Measurements from ENCODE around the gene BAZ2B.
A peak's percentile ranks its signal among the peaks of the same experiment; 100 is the strongest.

BAZ2B gene

GRCh38 chr2:159471340-159471739 is 145.0 kb downstream of the BAZ2B start:
- no peak for DNase-seq (ENCODE audit: extremely low read depth in 1 of 2, low read depth in 1 of 2)

DNA sequence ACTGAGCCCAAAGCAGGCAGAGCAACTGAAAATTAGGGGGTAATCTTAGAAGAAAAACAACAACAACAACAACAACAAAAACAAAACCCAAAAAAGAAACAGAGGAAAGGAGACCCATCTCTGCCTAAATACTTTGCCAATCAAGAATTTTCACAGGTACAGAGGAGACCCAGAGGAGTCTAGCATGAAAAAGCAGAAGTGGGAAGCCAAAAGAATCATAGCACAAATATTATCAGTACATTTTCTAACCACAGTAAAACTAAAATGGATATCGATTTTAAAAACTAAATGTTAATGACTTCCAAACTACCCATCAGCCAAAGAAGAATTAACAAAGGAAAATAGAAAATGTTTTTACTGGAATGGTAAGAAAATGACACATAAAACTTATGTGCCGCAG is 148.1 kb downstream of the BAZ2B start:
- DNase-seq (ENCODE audit: extremely low read depth in 1 of 2, low read depth in 1 of 2) = no peak

GRCh38 chr2:159462961-159463360 is 153.4 kb downstream of the BAZ2B start:
- no peak for DNase-seq (ENCODE audit: extremely low read depth in 1 of 2, low read depth in 1 of 2)

DNA sequence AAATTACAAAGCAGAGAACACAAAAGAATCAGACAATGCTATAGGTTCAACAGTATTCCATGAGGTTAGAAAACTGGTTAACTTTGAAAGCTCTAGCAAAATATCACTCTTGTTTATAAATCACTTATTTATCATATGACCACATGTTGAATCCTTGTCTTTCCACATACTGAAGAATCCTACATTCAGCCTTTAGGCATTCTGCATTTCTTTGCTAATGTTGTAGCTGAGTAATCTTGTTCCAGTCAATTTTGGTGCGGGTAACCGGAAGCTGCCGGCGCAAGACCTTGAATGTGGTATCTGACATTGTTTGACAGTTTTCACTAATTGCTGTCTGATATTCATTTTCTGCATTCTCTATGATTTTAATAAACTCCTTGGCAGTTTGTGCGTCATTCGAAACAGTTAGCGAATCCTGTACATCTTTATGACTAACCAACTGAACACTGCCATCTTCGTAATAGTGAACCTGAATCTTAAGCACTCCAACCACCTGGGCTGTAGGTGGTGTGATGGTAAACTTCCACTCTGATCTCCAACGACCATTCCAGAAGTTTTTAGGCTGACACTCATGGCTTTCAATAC is 154.1 kb downstream of the BAZ2B start:
- DNase-seq (ENCODE audit: extremely low read depth in 1 of 2, low read depth in 1 of 2) = no peak

GRCh38 chr2:159461076-159461475 is 155.3 kb downstream of the BAZ2B start:
- no peak for DNase-seq (ENCODE audit: extremely low read depth in 1 of 2, low read depth in 1 of 2)

DNA sequence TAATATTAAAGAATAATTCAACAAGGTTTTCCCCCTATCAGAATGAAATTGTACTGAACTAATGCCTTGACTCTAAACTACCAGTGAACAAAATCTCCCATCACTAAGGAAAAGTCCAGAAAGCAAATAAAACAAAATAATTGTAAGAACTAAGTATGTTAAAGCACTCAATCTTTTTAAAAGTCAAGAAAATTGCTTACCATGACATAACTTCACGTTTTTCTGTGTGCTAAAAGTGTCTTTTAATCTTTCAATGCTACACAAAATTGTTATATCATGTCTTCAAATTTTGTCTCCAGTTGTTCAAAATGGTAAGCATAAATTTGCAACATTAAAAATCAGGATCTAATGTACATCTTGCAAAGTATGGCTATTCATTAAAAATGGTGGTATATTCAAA is 156.1 kb downstream of the BAZ2B start:
- DNase-seq (ENCODE audit: extremely low read depth in 1 of 2, low read depth in 1 of 2) = no peak

GRCh38 chr2:159459279-159459678 is 157.1 kb downstream of the BAZ2B start:
- DNase-seq (ENCODE audit: extremely low read depth in 1 of 2, low read depth in 1 of 2) = no peak

- DNase-seq (ENCODE audit: extremely low read depth in 1 of 2, low read depth in 1 of 2) = no peak
Measured at GRCh38 chr2:159457589-159457988, 158.8 kb downstream of the BAZ2B start.

DNA sequence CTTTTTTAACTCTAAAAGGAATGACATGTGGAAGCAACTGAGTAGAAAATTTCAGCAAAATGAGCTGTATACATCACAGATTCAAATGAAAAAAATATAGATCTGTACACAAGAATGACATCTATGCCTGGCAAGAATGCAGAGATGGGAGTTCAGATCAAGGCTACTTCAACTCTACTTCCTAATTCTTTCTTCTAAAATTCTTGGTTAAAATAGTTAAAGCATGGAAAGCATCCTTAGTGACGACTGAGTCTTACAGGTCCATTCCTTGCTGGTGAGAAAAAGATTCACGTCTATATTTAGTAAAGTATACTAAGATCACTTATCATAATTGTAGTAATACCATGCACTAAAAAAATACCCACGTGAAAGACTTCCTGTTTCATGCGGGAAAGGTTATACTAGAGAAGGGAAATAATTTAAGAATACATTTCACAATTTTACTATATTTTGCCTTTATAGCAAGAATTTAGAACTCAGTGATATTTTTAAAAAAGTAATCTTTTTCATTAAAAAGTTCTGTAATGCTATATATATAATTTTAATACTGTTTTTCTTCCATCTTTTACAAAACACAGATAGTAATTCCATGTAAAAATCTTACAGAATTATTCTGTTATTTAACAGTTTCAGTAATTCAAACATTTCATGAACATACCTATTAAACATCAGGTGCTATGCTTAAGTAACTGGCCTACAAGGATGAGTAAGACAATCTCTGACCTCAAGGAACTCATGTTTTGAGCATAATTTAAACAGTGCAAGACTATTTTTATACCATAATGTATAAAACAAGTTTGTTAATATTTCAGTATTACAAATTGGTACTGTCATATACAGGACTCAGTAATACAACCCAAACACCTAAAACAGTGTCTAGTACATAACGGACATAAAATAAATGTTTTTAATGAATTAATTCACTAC is 159.6 kb downstream of the BAZ2B start:
- no peak for DNase-seq (ENCODE audit: extremely low read depth in 1 of 2, low read depth in 1 of 2)

DNA sequence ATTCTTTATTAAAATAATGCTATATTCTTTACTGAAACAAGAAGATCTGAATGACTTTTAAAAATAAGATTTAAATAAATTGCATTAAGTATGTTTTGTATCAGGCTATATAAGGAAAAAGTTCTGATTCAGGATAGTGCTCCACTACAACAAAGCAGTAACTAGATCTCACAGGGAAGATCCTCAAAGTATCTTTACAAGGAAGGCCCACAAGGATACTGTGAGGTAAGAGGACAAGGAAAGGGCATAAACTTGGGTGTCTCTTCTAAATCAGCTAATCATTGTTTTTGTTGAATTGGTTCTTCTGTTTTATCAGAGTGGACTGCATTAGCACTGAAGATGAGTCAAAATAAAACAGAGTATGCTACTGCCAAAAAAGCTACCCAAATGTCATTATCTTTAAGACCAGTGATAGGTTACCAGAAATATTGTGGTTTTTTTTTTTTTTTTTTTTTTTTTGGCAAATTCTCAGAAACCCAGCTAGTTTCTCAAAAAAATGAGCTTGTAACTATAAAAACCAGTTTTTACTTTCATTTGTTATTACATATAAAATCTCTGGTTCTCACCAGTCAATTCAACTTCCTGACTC is 160.9 kb downstream of the BAZ2B start:
- DNase-seq (ENCODE audit: extremely low read depth in 1 of 2, low read depth in 1 of 2) = no peak

DNA sequence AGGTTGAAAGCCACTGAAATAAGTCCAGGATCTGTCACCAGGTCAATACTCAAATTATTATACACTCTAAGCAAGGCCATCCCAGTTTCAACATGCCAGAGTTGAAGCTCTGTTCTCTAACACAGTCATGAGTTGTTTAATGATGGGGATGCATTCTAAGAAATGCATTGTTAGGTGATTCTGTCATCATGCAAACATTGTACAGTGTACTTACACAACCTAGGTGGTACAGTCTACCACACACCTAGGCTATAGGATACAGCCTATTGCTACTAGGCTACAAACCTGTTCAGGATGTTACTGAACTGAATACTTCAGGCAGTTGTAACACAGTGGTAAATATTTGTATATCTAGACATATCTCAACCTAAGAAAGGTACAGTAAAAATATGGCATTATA is 162.2 kb downstream of the BAZ2B start:
- DNase-seq (ENCODE audit: extremely low read depth in 1 of 2, low read depth in 1 of 2) = no peak

DNA sequence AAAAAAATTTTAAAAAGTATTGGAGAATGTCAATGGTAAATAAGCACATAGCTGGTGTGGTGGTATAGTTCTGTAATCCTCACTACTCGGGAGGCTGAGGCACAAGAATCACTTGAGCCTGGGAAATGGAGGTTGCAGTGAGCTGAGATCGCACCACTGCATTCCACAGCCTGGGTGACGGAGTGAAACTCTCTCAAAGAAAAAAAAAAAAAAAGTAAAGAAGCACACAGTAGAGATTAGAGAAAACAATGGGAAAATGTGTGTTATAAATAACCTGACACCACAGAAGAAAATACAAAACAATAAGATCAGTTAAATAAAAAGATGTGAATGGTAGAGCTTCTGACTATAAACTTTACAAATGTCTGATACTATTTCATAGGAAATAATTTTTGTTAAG is 166.2 kb downstream of the BAZ2B start:
- no peak for DNase-seq (ENCODE audit: extremely low read depth in 1 of 2, low read depth in 1 of 2)

DNA sequence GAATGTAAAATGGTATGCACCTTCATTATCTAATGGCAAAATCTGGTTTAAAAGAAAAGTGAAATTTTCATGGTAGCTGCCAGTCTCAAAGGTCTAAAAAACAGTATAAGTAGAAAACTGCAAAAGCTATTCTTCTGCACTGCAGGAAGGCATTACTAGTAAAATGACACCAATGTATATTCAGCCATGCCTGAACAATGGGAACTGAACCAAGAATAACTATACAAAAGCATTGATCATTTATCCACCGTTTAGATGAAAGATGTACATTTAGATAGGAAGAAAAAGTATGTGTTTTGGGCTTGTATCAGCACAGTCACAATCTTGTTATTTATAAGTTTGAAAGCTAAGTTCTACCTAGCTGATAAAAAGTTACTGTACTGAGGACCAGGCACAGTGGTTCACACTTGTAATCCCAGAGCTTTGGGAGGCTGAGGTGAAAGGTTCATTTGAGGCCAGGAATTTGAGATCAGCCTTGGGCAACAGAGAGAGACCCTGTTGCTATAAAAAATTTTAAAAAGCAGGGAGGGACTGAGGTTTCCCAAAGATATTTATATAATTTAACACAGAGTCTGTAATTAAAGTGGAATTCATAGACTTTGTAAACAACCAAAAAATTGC is 166.7 kb downstream of the BAZ2B start:
- DNase-seq (ENCODE audit: extremely low read depth in 1 of 2, low read depth in 1 of 2) = no peak

DNA sequence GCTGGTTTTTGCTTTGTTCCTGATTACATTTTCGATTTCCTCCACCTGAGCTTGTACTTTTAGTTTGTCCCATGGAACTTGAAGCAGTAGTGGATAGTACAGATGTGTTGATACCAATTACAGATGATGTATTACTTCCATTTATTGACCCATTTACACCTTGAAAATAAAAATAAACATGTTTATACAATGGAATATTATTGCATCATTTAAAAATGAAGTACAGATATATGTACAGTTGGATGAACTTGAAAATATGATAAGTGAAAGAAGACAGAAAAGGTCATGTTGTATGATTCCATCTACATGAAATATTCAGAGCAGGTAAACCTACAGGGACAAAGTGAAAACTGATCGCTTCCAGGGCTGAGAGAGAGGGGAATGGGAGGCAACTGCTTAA is 169.5 kb downstream of the BAZ2B start:
- no peak for DNase-seq (ENCODE audit: extremely low read depth in 1 of 2, low read depth in 1 of 2)

GRCh38 chr2:159446201-159446600 is 170.1 kb downstream of the BAZ2B start:
- DNase-seq (ENCODE audit: extremely low read depth in 1 of 2, low read depth in 1 of 2) = no peak

- DNase-seq (ENCODE audit: extremely low read depth in 1 of 2, low read depth in 1 of 2) = peak in 1 of 2 donors; percentile 1
Measured at GRCh38 chr2:159445307-159445706, 171.0 kb downstream of the BAZ2B start.

GRCh38 chr2:159444754-159445153 is 171.6 kb downstream of the BAZ2B start:
- DNase-seq (ENCODE audit: extremely low read depth in 1 of 2, low read depth in 1 of 2) = no peak

DNA sequence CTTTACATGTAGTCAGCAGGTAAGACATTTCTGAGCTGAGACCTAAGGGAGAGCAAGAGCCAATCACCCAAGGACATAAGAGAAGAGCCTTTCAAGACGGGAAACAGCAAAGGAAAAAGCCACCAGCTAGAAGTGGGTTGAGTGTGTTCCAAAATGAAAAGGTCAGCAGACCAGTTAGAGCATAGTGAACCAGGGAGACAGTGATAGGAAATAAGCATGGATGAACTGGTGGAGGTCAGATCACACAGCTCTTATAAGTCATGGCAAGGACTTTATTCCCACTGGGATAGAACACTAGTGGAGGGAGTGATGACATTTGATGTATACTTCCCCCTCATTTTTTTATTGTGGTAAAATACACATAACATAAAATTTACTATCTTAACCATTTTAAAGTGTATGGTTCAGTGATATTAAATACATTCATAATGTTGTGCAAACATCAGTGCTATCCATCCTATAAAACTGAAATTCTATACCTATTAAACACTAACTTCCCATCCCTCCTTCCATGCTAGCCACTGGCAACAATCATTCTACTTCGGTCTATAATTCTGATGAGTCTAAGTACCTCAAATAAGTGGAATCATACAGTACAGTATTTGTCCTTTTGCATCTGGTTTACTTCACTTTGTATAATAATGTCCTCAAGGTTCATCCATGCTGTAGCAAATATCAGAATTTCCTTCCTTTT is 174.0 kb downstream of the BAZ2B start:
- no peak for DNase-seq (ENCODE audit: extremely low read depth in 1 of 2, low read depth in 1 of 2)

DNA sequence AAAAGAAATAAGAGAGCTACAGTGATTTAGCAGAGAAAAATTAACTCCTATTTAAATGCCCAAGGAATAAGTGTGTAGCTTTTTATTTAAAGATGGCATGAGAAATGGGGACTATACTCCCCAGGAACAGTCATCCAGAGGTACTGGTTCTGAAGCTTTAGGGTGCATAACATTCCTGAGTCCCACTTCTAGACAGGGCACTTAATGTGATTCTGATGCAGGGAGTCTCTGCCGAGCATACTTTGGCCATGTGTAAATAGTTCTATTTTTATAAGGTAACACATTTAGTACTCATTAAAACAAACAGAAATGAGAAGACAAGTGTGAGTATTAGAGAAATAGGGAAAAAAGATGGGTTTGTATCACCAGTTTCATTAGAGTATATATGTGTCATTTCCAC is 175.2 kb downstream of the BAZ2B start:
- no peak for DNase-seq (ENCODE audit: extremely low read depth in 1 of 2, low read depth in 1 of 2)

DNA sequence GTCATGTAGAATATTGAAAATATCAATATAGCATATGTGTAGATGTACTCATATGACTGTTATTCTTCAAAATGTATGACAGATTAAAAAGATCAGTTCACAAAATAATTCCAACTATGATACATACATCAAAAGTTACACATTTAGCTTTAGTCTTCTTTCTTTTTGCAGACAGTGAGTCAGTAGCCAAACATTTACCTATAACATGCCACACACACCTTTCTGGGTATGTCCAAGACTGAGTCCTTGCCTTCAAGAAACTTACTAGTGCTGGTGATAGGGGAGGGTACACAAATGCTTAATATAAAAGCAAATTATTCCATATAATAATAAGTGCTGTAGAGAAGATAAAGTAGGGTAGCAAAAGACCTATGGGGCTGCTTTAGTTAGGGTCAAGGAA is 176.9 kb downstream of the BAZ2B start:
- no peak for DNase-seq (ENCODE audit: extremely low read depth in 1 of 2, low read depth in 1 of 2)

- DNase-seq (ENCODE audit: extremely low read depth in 1 of 2, low read depth in 1 of 2) = no peak
Measured at GRCh38 chr2:159438720-159439353, 177.5 kb downstream of the BAZ2B start.
